B cell (primary cell): ENCODE results near the gene PGA5. TPM values are rescaled to one million over a fixed set of nuclear protein-coding genes. Genes with fewer than 3 reads are reported as not detected.
"Not testable (repeated sequence)": the region's sequence is repeated elsewhere in the genome, so short reads cannot be mapped to it uniquely, and the experiment has no call there.

ENCODE experiments used
- ATAC-seq: fragments of 200-7000 bp; cut with Tn5 transposase; one replicate; pipeline ENCODE4 v1.10.0; 2021; ENCODE audit warnings: low read depth, mild to moderate bottlenecking, moderate number of reproducible peaks, moderate library complexity
- CTCF ChIA-PET: fragments of 350-600 bp; sonication (Branson Sonifier 250); formaldehyde crosslinking; loops from one replicate; lab custom pipeline; 2021; ENCODE audit warnings: antibody characterized with exemption, inconsistent platforms; lab: Charles Lee
- POLR2A ChIA-PET: fragments of 350-600 bp; sonication (Branson Sonifier 250); formaldehyde crosslinking; loops from one replicate; lab custom pipeline; 2021; ENCODE audit warnings: antibody characterized with exemption; lab: Charles Lee
- DNase-seq: peaks from one replicate; pipeline ENCODE4 v3.0.0; 2013
- H2AFZ ChIP-seq: 2 replicates; pipeline ENCODE4 v1.6.1; 2012; ENCODE audit warnings: mild to moderate bottlenecking, low read depth, low read length; ENCODE audit not compliant: insufficient read depth, poor library complexity, severe bottlenecking
- H3K27ac ChIP-seq, 2 donors: 1 replicate in 1 of 2; 2 replicates in 1 of 2; pipeline ENCODE4 v1.5.1; 2012 to 2013; ENCODE audit warnings: low read length in 2 of 2, mild to moderate bottlenecking in 2 of 2, moderate library complexity in 1 of 2
- H3K27me3 ChIP-seq, 4 experiments: fragments of 200-600 bp in 1 of 4; sonication (generic) in 1 of 4; replicated peaks in 1 of 4; 1 replicate in 2 of 4; 2 replicates in 2 of 4; pipeline versions ENCODE4 v1.6.1 to v1.7.0; 2013 to 2016; ENCODE audit warnings: low read length in 3 of 4, mild to moderate bottlenecking in 2 of 4, mixed read lengths in 1 of 4, moderate library complexity in 1 of 4; ENCODE audit not compliant: insufficient read depth in 4 of 4, control insufficient read depth in 3 of 4; ENCODE audit errors: control extremely low read depth in 1 of 4
- H3K36me3 ChIP-seq, 2 experiments: replicated peaks in 1 of 2; 1 replicate in 1 of 2; 2 replicates in 1 of 2; pipeline versions ENCODE4 v1.6.1 to v1.7.1; 2013; ENCODE audit warnings: low read length in 1 of 2; ENCODE audit not compliant: insufficient read depth in 2 of 2, control insufficient read depth in 1 of 2; ENCODE audit errors: control extremely low read depth in 1 of 2, extremely low read depth in 1 of 2
- H3K4me1 ChIP-seq, 2 donors: fragments of 200-600 bp in 1 of 2; sonication (generic) in 1 of 2; 1 replicate in 1 of 2; 2 replicates in 1 of 2; pipeline versions ENCODE4 v1.5.1 to v1.6.1; 2013 to 2017; ENCODE audit warnings: low read length in 2 of 2; ENCODE audit not compliant: control insufficient read depth in 2 of 2, insufficient read depth in 2 of 2
- H3K4me2 ChIP-seq: replicated peaks from 2 replicates; pipeline ENCODE3; 2012; ENCODE audit warnings: mild to moderate bottlenecking, low read depth, low read length; ENCODE audit not compliant: poor library complexity, severe bottlenecking
- H3K4me3 ChIP-seq, 5 experiments: fragments of 200-600 bp in 1 of 5; sonication (generic) in 1 of 5; 1 replicate in 3 of 5; 2 replicates in 2 of 5; pipeline versions ENCODE4 v1.5.1 to v1.7.0; 2011 to 2016; ENCODE audit warnings: low read length in 4 of 5, mild to moderate bottlenecking in 4 of 5, low read depth in 2 of 5, control low read depth in 1 of 5, moderate library complexity in 1 of 5; ENCODE audit not compliant: insufficient read depth in 1 of 5; ENCODE audit errors: control extremely low read depth in 1 of 5, extremely low read depth in 1 of 5
- H3K79me2 ChIP-seq: fragments of 200-600 bp; sonication (generic); one replicate; pipeline ENCODE4 v1.6.0; 2016; ENCODE audit warnings: low read length; ENCODE audit not compliant: control insufficient read depth, insufficient read depth
- H3K9ac ChIP-seq: fragments of 200-600 bp; sonication (generic); 2 replicates; pipeline ENCODE4 v1.6.1; 2017; ENCODE audit warnings: mild to moderate bottlenecking, low read length, moderate library complexity
- H3K9me3 ChIP-seq, 3 donors: one replicate each; pipeline versions ENCODE4 v1.6.1 to v1.7.1; 2013; ENCODE audit warnings: low read length in 2 of 3; ENCODE audit not compliant: control insufficient read depth in 2 of 3, insufficient read depth in 1 of 3; ENCODE audit errors: control extremely low read depth in 1 of 3
- H4K20me1 ChIP-seq: 2 replicates; pipeline ENCODE4 v1.6.0; 2012; ENCODE audit warnings: mild to moderate bottlenecking, low read length; ENCODE audit not compliant: insufficient read depth, control insufficient read depth, poor library complexity, severe bottlenecking
- H3K27ac Mint-ChIP-seq: one replicate; pipeline ENCODE4 v1.8.0; 2021; ENCODE audit warnings: mixed read lengths
- H3K27me3 Mint-ChIP-seq: one replicate; pipeline ENCODE4 v1.8.0; 2021; ENCODE audit warnings: mixed read lengths
- H3K4me1 Mint-ChIP-seq: one replicate; pipeline ENCODE4 v1.8.0; 2021; ENCODE audit warnings: mixed read lengths
- H3K4me3 Mint-ChIP-seq: one replicate; pipeline ENCODE4 v1.8.0; 2021; ENCODE audit warnings: mixed read lengths
- H3K9me3 Mint-ChIP-seq: one replicate; pipeline ENCODE4 v1.8.0; 2022; ENCODE audit warnings: mixed read lengths; ENCODE audit not compliant: insufficient read depth
- WGBS: methylation state at CpG from one replicate; pipeline ENCODE4 v1.1.5; 2013; ENCODE audit warnings: missing lambda C conversion rate; ENCODE audit not compliant: insufficient coverage; 5-methylcytosine and 5-hydroxymethylcytosine counted together
- intact Hi-C: fragments of 100-400 bp; cut with micrococcal nuclease; formaldehyde crosslinking; loops from one replicate; pipeline ENCODE4 v1.10.0; 2022
- polyA plus RNA-seq: library from polyadenylated mRNA; depleted of rRNA; stranded (reverse); fragments of >200 nt; gene quantifications from 2 replicates; pipeline ENCODE4 v1.2.3, GENCODE V29; 2012
- total RNA-seq, 2 donors: library from RNA; stranded (reverse); fragments of 120-200 nt in 1 of 2; gene quantifications; 1 replicate in 1 of 2; 2 replicates in 1 of 2; pipeline versions ENCODE4 v1.2.3 to v1.2.4, GENCODE V29; 2013 to 2022

Gene PGA5
- total and polyA plus RNA-seq, 2 donors (not counting 1 experiment from before 2014, with no cell fraction given): not detected

GRCh38 chr11:61219016-61219415 lies 22.0 kb upstream of the PGA5 start:
- H3K27me3 ChIP-seq: not testable (repeated sequence)
- WGBS: no CpG with 5 or more reads among the region's 5 CpGs

GRCh38 chr11:61222047-61222446 lies 18.9 kb upstream of the PGA5 start, which contains the start of gene PGA4:
TSS of gene PGA4 (plus strand) at chr11:61222347. CDS start at chr11:61222401, 54 bp downstream.
- H3K27ac ChIP-seq, H3K27me3 ChIP-seq, H4K20me1 ChIP-seq, intact Hi-C loops, H3K4me3 ChIP-seq, H3K4me1 Mint-ChIP-seq, H3K4me3 Mint-ChIP-seq, H2AFZ ChIP-seq, POLR2A ChIA-PET, H3K27ac Mint-ChIP-seq, H3K4me1 ChIP-seq, H3K9ac ChIP-seq, H3K9me3 Mint-ChIP-seq, H3K27me3 Mint-ChIP-seq, H3K4me2 ChIP-seq, H3K9me3 ChIP-seq, H3K36me3 ChIP-seq, ATAC-seq, H3K79me2 ChIP-seq, CTCF ChIA-PET, DNase-seq: not testable (repeated sequence)
- no CpG with 5 or more reads among the region's 8 CpGs for WGBS

More at GRCh38 chr11:61219016-61219415, 22.0 kb upstream of the PGA5 start:
- H3K4me2 ChIP-seq, H3K9me3 ChIP-seq, H3K9ac ChIP-seq, H3K79me2 ChIP-seq, H3K4me3 Mint-ChIP-seq, H3K4me1 Mint-ChIP-seq, ATAC-seq, H3K36me3 ChIP-seq, POLR2A ChIA-PET, DNase-seq, intact Hi-C loops, H3K27me3 Mint-ChIP-seq, H2AFZ ChIP-seq, H3K9me3 Mint-ChIP-seq, H3K27ac ChIP-seq, H3K27ac Mint-ChIP-seq, H3K4me1 ChIP-seq, H4K20me1 ChIP-seq, H3K4me3 ChIP-seq, CTCF ChIA-PET: not testable (repeated sequence)

GRCh38 chr11:61222692-61223091 lies 18.3 kb upstream of the PGA5 start:
- H3K79me2 ChIP-seq, ATAC-seq, H2AFZ ChIP-seq, H3K4me2 ChIP-seq, DNase-seq, H3K4me3 ChIP-seq, H3K27ac ChIP-seq, H4K20me1 ChIP-seq, intact Hi-C loops, CTCF ChIA-PET, POLR2A ChIA-PET, H3K27me3 ChIP-seq, H3K4me3 Mint-ChIP-seq, H3K9ac ChIP-seq, H3K9me3 Mint-ChIP-seq, H3K9me3 ChIP-seq, H3K27me3 Mint-ChIP-seq, H3K4me1 Mint-ChIP-seq, H3K4me1 ChIP-seq, H3K36me3 ChIP-seq, H3K27ac Mint-ChIP-seq: not testable (repeated sequence)
- no CpG with 5 or more reads among the region's 5 CpGs for WGBS

- H3K36me3 ChIP-seq, H3K27ac ChIP-seq, H2AFZ ChIP-seq, H3K27me3 Mint-ChIP-seq, H3K4me3 ChIP-seq, H3K9ac ChIP-seq, H3K27me3 ChIP-seq, H3K4me1 ChIP-seq, H3K4me2 ChIP-seq, H3K4me3 Mint-ChIP-seq, H3K9me3 ChIP-seq, POLR2A ChIA-PET, H3K79me2 ChIP-seq, ATAC-seq, DNase-seq, H3K9me3 Mint-ChIP-seq, H3K27ac Mint-ChIP-seq, CTCF ChIA-PET, intact Hi-C loops, H4K20me1 ChIP-seq, H3K4me1 Mint-ChIP-seq: not testable (repeated sequence)
- WGBS: no CpG with 5 or more reads among the region's 10 CpGs
These were observed 14.4 kb upstream of the PGA5 start for GRCh38 chr11:61226457-61227137.
